NCI-H146 treated with DMSO at 0.1 percent for 48 hours (cell line): ENCODE results near the gene PIBF1.
"Not testable (repeated sequence)": the region's sequence is repeated elsewhere in the genome, so short reads cannot be mapped to it uniquely, and the experiment has no call there.

Experiments used
- DNase-seq: peaks from one replicate; lab custom pipeline; 2025; ENCODE audit not compliant: unreplicated experiment; lab: John Stamatoyannopoulos, UW

The PIBF1 gene, protein sequence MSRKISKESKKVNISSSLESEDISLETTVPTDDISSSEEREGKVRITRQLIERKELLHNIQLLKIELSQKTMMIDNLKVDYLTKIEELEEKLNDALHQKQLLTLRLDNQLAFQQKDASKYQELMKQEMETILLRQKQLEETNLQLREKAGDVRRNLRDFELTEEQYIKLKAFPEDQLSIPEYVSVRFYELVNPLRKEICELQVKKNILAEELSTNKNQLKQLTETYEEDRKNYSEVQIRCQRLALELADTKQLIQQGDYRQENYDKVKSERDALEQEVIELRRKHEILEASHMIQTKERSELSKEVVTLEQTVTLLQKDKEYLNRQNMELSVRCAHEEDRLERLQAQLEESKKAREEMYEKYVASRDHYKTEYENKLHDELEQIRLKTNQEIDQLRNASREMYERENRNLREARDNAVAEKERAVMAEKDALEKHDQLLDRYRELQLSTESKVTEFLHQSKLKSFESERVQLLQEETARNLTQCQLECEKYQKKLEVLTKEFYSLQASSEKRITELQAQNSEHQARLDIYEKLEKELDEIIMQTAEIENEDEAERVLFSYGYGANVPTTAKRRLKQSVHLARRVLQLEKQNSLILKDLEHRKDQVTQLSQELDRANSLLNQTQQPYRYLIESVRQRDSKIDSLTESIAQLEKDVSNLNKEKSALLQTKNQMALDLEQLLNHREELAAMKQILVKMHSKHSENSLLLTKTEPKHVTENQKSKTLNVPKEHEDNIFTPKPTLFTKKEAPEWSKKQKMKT

DNA sequence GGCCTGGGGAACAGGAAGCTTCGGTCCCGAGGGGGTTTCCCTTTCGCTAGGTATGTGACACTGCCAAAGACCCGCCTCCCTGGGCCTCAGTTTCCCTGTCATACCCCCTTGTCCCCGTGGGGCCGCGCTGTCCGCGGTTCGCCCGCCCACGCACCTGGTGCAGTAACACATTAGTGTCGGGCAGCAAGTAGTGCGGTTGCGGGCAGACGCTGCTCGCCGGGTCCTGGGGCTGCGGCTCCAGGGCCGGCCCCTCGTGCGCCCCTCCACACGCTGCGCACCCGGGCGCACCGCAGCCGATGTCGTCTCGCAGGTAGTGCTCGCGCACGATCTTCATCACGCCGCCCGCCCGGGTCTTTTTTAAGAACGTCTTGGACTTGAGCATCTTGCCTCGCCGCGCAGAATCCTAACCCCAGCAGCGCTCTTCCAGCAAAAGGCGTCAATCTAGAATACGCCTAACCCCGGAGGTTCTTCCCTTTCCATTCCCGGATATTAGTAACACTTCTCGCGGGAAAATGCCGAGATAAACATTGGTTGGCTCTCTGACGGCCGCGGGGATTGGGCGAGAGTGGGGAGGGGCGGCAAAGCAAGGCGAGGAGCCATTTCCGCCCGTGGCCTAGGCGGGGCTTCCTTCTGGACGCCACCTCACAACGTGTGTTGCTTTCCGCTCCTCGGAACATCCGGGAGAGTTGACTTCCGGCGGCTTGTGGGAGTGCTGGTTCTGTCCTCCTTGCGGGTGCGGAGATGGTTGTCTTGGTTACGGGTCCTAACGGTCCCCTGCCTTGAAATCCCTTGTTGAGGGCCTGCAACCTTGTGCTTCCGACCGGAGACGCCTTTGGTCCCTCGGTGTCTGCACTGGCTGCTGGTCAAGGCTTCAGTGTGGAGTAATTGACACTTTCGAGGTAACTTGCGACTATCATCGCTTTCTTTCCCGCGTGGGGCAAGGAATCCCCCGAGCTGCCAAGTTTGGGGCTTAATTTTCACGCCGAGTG, at the start of gene PIBF1, which contains the start of gene DIS3:
Gene PIBF1, plus strand, starts transcription at position 683 of the 989 bp plus-strand sequence. CDS start 1,337 bp downstream, outside the sequence.
Gene DIS3, minus strand, starts transcription at position 450 of the 989 bp plus-strand sequence. Its CDS starts 68 bp downstream, at position 382.
- DNase-seq = peak; percentile 98

DNA sequence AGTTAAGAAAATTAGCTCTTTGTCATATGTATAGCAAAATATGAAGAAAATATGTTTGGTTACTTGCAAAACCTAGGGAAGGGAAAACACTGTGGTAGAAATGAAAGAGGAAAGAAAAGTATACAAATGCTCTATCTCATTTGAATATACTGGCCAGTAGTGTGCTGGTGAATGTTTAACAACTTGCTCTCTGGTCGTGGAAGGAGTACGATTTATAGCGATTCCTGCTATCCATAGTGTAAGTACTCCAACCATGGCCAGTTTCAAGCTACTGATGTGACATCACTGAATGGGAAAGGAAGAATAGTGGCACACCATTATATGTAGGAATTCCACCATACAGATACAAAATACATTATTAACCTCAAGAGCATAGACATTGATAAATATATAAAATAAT, 44.9 kb upstream of the PIBF1 start:
- no peak for DNase-seq

DNA sequence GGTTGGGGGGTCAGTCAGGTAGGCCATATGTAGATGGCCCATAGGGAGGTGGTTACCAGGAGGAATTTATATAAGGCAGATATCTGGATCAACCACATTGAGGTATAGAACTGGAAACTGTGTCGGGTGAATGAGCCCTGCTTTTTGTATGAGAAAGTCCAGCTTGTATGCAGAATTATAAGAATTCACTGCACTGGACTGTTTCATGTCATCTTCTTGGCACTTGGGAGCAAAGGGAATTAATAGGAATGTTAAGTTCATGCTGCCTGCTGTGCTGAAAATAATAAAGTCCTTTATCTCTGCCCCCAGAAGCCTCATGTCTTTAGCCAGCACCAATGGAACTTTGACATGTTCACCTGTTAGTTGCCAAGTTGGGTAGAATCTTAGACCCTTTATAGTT, 41.9 kb upstream of the PIBF1 start:
- DNase-seq = no peak

DNA sequence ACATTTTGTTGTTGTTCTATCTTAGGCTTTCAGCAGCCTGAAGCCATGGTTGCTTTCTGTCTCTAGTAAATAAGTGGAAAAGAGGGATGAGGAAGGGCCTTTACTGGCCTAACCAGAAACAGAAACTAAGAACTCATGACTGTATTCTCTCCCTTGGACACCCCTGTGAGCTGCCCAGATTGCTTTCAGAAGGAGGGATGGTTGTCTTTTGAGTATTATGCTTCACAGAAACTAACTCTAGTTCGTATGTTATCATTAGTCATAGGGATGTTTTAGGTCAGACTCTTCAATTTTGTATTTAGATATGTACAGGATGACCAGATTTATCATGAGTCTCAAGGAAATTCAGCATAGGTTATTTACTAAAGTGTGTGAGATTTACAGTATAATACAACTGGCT, 36.7 kb upstream of the PIBF1 start:
- DNase-seq = no peak

DNA sequence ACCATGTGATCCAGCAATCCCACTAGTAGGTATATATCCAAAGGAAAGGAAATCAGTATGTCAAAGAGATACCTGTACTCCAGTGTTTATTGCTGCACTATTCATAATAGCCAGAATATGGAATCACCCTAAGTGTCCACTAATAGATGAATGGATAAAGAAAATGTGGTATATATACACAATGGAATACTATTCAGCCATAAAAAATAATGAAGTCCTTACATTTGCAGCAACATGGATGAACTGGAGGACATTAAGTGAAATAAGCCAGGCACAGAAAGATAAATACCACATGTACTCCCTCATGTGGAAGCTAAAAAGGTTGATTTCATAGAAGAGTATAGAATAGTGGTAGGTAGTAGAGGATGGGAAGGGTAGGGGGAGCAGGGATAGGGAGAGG, 30.7 kb upstream of the PIBF1 start:
- DNase-seq = no peak

DNA sequence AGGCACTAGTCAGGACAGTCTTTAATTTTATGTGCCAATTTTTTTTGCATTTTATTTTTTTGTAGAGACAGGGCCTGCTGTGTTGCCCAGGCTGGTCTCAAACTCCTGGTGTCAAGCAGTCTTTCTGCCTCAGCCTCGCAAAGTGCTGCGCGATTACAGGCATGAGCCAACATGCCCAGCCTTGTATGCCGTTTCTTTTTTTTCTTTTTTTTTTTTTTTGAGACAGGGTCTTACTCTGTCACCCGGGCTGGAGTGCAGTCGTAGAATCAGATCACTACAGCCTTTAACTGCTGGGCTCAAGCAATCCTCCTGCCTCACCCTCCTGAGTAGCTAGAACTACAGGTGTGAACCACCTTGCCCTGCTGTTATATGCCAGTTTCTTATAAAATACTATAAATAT, 27.8 kb upstream of the PIBF1 start:
- no peak for DNase-seq

DNA sequence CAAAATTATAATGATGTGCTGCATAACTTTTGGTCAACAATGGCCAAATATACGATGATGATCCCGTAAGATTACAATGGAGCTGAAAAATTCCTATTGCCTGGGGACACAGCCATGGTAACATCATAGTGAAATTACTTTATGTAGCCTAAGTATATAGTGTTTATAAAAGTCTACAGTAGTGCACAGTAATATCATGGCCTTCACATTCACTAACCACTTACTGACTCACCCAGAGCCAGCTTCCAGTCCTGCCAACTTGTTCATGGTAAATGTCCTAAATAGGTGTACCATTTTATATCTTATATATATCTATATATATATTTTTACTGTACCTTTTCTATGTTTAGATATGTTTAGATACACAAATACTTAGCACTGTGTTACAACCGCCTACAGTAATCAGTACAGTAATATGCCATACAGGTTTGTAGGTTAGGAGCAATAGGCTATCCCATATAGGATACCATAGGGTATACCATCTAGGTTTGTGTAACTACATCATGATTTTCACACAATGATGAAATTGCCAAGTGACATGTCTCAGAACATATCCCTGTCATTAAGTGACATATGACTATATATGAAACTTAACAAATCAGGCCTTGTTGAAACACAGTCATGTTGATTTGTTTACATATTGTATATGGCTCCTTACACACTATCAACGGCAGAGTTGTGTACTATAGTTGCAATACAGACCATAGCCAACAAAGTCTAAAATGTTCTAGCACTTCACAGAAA, 24.0 kb upstream of the PIBF1 start:
- no peak for DNase-seq

DNA sequence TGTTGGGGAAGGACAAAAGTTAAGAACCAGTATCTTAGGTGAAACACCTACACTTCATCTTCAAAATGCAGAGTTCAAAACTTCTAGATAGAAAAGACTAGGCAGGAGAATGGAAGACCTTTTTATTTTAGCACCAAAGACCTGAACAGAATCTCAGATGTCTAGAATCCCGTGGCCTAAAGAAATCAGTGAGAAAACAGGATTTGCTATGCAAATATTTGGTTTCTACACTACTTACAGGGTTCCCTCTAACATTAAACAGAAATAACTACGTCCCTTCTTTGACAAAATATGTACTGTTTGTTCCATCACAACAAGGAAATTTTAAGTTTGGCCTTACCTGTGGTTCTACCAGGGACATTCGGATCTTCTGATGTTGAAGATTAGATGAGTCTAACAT, 21.7 kb upstream of the PIBF1 start:
- DNase-seq = no peak

DNA sequence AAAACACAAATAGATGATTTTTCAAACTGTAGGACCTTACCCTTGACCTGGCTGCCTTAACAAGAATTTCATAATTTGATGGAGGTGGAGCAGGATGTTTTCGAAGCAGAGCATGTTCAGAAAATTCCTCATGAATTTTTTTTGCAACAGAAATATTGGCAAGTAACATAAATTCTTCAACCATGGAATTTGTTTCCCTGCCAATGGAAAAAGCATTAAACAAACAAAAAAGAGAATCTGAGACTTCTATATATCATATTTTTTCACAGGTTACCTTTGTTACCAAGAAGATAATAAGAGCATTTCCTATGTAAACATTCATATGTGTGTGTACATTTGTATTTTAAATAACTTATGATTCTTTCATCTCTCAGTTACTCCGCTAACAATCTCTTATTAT, 18.5 kb upstream of the PIBF1 start:
- no peak for DNase-seq

DNA sequence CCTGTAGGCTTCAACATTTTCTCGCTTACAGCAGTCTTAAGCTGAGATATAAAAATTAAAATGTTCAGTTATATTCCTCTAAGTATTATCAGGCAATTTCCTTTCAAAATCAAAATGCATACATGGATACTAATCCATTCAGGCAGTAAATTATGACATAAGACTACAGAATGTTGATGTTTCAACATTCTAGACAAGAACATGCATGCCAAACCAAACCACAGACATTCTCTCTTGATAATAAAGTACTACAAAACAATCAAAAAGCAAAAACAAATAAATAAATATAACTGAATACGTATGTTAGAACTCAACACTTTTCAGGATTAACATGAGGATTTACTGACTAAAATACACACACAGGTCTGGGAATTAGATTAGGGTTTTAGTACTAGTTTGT, 7.9 kb upstream of the PIBF1 start:
- no peak for DNase-seq

DNA sequence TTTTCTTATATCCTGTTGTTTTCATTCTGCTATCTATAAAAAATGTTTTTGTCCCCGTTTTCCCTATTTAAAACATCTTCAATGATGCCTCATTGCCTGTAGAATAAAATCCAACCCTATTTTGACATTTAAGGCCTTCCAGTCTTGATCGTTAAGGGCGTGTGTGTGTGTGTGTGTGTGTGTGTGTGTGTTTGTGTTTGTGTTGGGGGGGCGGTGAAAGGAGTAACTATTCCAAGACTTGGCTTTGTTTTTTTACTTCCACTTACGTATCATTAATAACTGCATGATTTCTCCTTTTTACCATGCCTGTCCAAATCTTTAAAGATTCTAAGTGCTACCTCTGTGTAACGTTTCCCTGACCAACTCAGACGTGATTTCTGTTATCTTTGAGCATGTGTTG, 784 bp downstream of the PIBF1 start:
- no peak for DNase-seq

DNA sequence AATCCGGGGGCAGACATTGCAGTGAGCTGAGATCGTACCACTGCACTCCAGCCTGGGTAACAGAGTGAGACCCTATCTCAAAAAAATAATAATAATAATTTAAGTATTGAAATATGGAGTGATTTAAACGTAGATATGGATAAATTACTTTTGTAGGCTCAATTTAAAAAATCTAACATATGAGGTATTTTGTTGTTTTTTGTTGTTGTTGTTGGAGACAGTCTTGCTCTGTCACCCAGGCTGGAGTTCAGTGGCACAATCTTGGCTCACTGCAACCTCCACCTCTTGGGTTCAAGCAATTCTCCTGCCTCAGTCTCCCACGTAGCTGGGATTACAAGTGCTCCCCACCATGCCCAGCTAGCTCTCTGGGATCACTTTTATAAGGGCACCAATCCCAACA, 2.7 kb downstream of the PIBF1 start:
- not testable (repeated sequence) for DNase-seq

DNA sequence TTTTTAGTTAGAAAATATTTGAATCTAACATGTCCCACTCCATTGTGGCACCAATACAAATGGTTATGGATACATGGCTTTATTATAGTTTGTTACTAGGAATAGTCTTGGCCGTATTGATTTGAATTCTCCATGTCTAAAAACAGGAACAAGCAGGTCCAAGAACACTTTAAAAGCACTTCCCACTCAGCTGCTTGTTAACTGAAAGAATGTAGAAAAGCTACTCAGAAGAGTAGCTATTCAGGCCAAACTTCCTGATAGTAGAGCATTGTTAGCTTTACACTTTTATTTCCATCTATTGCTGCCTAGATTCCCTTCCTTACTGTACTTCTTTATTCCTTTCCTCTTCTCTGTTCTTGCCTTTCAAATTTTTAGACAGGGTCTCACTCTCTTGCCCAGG, 6.9 kb downstream of the PIBF1 start:
- DNase-seq = no peak

DNA sequence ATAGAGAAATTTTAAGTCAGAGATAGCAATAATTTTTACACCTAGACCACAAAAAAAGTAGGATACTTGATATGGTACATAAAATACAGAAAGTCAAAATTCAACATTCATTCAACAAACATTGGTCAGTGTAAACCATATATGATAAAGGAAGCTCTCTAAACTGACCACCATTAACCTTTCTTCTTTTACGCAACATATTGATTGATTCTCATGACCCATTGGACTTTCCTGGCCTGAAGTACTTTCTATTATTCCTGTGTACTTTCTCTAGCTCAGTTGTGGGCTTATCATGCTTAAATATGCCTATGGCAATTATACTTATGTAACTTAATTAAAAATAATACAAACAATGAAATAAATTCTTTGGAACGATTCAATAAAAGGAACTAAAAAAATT, 10.7 kb downstream of the PIBF1 start:
- DNase-seq = no peak

DNA sequence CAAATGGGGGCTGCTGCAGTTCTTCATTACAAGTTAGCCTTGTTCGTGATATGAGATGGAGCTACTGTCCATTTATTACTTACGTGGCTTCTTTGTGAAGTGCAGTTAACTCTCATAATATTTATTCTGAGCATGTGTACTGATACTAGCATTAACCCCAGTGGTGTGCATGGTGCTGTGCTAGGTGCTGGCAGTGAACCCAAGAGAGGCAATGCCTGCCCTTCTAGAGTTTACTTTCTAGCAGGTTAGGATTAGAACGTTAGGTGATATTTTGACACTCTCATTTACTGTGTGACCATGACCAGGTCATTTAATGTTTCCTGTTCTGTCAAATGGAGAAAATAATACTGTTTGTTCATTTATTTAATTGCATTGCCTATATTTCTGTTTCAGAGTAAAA, 16.9 kb downstream of the PIBF1 start:
- DNase-seq = no peak

DNA sequence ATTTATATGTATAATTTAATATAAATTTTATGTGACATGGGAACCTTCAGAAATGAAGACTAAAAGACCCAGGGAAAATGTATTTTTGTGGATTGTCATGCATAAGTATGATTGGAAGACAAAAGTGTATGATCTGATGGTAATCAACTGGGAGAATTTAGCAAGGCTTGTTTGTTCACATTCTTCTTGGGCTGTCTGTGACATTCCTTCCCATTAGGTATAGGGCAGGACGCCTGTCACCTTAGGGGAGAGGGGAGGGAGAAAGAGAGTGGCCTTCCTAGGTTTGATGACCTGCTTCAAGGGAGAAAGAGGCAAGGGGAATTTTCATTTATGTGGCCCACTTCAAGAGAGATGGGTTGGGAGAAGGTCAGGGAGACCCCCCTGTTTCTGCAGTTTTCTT, 22.4 kb downstream of the PIBF1 start:
- DNase-seq = no peak

DNA sequence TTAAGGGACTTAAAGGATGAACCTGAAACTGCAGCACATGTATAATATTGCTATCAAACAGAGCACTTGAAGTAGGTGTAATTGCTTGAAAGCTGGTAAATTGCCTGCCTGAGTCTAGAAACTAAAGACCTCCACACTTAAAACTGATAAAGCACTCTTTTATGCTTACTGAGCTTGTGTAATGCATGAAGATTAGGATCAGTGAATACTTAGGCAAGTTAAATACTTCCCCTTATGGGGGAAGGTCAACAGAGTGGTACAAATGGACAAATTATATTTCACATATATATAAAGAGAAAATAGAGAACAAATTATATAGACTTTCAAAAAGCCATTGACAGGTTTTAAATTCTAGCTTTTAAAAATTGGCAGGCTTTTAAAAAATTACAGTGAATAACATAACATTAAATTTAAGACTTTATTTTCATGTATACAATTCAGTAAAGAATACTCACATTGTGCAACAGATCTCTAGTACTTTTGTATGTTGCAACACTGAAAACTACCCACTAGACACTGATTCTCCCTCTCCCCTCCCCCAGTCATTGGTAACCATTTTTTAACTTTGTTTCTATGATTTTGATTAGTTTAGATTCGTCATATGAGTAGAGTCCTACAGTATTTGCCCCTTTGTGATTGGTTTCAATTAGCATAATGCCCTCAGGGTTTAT, 23.9 kb downstream of the PIBF1 start:
- DNase-seq = no peak

DNA sequence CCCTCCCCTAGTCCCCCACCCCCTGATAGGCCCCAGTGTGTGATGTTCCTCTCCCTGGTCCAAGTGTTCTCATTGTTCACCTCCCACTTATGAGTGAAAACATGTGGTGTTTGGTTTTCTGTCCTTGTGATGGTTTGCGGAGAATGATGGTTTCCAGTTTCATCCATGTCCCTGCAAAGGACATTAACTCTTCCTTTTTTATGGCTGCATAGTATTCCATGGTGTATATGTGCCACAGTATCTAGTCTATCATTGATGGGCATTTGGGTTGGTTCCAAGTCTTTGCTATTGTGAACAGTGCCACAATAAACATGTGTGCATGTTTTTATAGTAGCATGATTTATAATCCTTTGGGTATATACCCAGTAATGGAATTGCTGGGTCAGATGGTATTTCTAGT, 24.6 kb downstream of the PIBF1 start:
- not testable (repeated sequence) for DNase-seq

DNA sequence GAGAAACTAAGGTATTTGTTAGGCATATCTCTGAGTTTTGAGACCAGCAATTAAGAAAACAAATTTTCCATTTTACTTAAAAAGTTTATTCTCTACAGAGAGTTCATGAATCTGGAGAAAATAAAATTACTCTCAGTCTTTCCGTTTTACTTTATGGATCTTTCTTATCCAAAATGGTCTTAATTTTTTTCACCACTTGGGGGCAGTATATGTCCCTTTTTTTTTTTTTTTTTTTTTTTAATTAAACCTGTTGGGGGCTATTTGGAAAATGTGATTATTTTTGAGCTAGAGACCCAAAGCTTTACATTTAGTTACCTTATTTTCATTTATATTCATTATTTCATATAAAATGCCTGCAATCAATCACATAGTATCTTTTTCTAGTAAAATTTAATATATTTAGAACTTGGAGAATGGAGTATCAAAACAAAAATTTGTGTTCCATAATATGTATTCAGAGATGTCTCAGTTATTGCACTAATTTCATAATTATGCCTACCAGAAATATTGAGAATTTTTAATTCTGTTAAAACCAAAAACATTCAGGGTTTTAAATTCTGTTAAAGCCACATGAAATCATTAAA, 27.1 kb downstream of the PIBF1 start:
- no peak for DNase-seq
